SU-DHL-6 (cell line): ENCODE measurements around the gene NPW.

ENCODE experiments used
- H2AFZ ChIP-seq: fragments of 200-600 bp; sonication (generic); 2 replicates; pipeline ENCODE4 v1.6.1; 2014; ENCODE audit warnings: low read depth, mild to moderate bottlenecking, moderate library complexity, mixed read lengths, antibody characterized with exemption, low read length; ENCODE audit not compliant: severe bottlenecking
- H3F3A ChIP-seq: fragments of 200-600 bp; shearing (Covaris generic); 2 replicates; pipeline ENCODE4 v1.6.0; 2016; ENCODE audit warnings: antibody characterized with exemption, mild to moderate bottlenecking; ENCODE audit not compliant: insufficient read depth
- H3K27ac ChIP-seq: fragments of 200-600 bp; sonication (generic); 2 replicates; pipeline ENCODE4 v1.5.1; 2016; ENCODE audit warnings: low read depth, mild to moderate bottlenecking, low read length, moderate library complexity, mixed read lengths
- H3K27me3 ChIP-seq: fragments of 200-600 bp; sonication (generic), shearing (Covaris generic); 2 replicates; pipeline ENCODE4 v1.6.0; 2014; ENCODE audit warnings: mild to moderate bottlenecking, low read length
- H3K36me3 ChIP-seq: fragments of 200-600 bp; sonication (generic); 2 replicates; pipeline ENCODE4 v1.6.1; 2014; ENCODE audit warnings: mild to moderate bottlenecking, low read length, mixed read lengths
- H3K4me2 ChIP-seq: fragments of 300-600, 200-600 bp; shearing (Covaris generic), sonication (generic); 2 replicates; pipeline ENCODE4 v1.6.0; 2014; ENCODE audit warnings: low read length, low read depth, mild to moderate bottlenecking; ENCODE audit not compliant: poor library complexity, severe bottlenecking
- H3K4me3 ChIP-seq: fragments of 200-600 bp; sonication (generic); 2 replicates; pipeline ENCODE4 v1.5.1; 2014; ENCODE audit warnings: antibody characterized with exemption, low read length, mild to moderate bottlenecking, mixed read lengths; ENCODE audit not compliant: insufficient read depth, poor library complexity, severe bottlenecking
- H3K79me2 ChIP-seq: fragments of 200-600 bp; sonication (generic); 2 replicates; pipeline ENCODE4 v1.6.1; 2014; ENCODE audit warnings: mild to moderate bottlenecking, low read length, moderate library complexity; ENCODE audit not compliant: insufficient read depth
- H3K9ac ChIP-seq: fragments of 200-600 bp; sonication (generic); 2 replicates; pipeline ENCODE4 v1.7.0; 2014; ENCODE audit warnings: mild to moderate bottlenecking, low read length
- H3K9me2 ChIP-seq: fragments of 200-600 bp; sonication (generic); replicated peaks from 2 replicates; pipeline ENCODE4 v1.6.1; 2014; ENCODE audit warnings: low read length; ENCODE audit not compliant: insufficient read depth
- H3K9me3 ChIP-seq: fragments of 200-600 bp; sonication (generic); 2 replicates; pipeline ENCODE4 v1.6.1; 2014; ENCODE audit warnings: low read length, mixed read lengths; ENCODE audit not compliant: insufficient read depth
- H4K20me1 ChIP-seq: fragments of 200-600 bp; sonication (generic); 2 replicates; pipeline ENCODE4 v1.6.1; 2014; ENCODE audit warnings: low read depth, mild to moderate bottlenecking, antibody characterized with exemption, low read length, moderate library complexity, mixed read lengths
- EZH2phosphoT487 ChIP-seq: fragments of 200-600 bp; sonication (generic), shearing (Covaris generic); conservative IDR thresholded peaks from 2 replicates; pipeline ENCODE4 v1.6.1; 2018; ENCODE audit warnings: mild to moderate bottlenecking, antibody characterized with exemption, low read length, moderate library complexity, mixed read lengths
- TF ChIP-seq, protein P1 (sequence below): fragments of 200-600 bp; sonication (generic); IDR thresholded peaks from one replicate; pipeline ENCODE4 v1.5.1; 2017; ENCODE audit warnings: antibody characterized with exemption, mild to moderate bottlenecking, low read length, moderate library complexity; ENCODE audit not compliant: insufficient read depth, poor library complexity, severe bottlenecking

NPW gene

GRCh38 chr16:2019518-2019920 lies at the start of gene NPW:
Gene NPW (plus strand): TSS chr16:2019785.
- no peak within 1 kb of the TSS for H3K4me3 ChIP-seq

DNA sequence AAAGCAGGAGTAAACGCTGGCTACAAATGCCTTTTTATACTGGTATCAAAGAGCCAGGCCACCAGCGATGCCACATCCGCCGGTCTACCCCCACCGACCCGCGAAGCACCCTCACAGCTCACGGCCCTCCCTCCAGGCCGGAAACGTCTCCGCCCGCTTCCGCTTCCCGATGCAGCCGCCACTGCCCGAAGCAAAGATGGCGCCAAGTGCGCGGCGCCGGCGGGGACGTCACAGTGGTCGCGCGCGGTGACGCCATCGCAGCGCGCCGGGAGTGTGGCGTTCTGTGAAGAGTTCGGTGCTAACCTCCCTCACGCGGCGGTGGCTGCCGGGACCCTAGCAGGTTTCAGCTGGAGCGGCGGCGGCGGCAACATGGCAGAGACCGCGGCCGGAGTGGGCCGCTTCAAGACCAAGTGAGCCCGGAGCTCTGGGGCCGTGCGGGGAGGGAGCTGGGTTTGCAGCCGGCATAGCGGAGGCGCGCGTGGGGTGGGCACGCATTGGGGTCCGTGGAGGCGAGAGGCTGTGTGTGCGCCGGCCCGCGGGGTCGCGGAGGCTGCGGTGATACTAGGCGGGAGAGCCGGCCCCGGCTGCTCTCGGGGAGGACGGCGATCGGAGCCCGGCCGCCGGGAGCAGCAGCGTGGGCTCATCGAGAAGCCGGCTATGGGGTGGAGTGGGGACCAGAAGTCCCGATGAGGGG lies 47.6 kb upstream of the NPW start, which contains the start of gene TBL3:
Gene TBL3 (plus strand): TSS at position 258 of the 694 bp plus-strand sequence. CDS start 112 bp downstream, at position 370.
- Histone ChIP-seq H3K4me2 (peak within 1 kb of the TSS; percentile 95), H3K4me3 (peak within 1 kb of the TSS; percentile 99), H3K27ac (peak within 1 kb of the TSS; percentile 69), H3K9me3 (no peaks in the 10 kb centered on the region), H3K9me2 (no peaks in the 10 kb centered on the region), H3K9ac (peak within 1 kb of the TSS; percentile 99), H3K27me3 (no peaks in the 10 kb centered on the region), H4K20me1 (no peaks in the 10 kb centered on the region; the same call in 1 of the 2 replicates), H3K79me2 (peaks cover 22% of the 10 kb centered on the region), H3K36me3 (no peaks in the 10 kb centered on the region), H2AFZ (peak within 1 kb of the TSS; percentile 83), H3F3A (peaks cover 5% of the 10 kb centered on the region; the same call in 1 of the 2 replicates)
- no peak for TF ChIP-seq EZH2phosphoT487
- TF ChIP-seq, protein P1, sequence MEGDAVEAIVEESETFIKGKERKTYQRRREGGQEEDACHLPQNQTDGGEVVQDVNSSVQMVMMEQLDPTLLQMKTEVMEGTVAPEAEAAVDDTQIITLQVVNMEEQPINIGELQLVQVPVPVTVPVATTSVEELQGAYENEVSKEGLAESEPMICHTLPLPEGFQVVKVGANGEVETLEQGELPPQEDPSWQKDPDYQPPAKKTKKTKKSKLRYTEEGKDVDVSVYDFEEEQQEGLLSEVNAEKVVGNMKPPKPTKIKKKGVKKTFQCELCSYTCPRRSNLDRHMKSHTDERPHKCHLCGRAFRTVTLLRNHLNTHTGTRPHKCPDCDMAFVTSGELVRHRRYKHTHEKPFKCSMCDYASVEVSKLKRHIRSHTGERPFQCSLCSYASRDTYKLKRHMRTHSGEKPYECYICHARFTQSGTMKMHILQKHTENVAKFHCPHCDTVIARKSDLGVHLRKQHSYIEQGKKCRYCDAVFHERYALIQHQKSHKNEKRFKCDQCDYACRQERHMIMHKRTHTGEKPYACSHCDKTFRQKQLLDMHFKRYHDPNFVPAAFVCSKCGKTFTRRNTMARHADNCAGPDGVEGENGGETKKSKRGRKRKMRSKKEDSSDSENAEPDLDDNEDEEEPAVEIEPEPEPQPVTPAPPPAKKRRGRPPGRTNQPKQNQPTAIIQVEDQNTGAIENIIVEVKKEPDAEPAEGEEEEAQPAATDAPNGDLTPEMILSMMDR = no peak

More at GRCh38 chr16:2019518-2019920, at the start of gene NPW:
- TF ChIP-seq, protein P1 = no peak
- no peak for TF ChIP-seq EZH2phosphoT487
- no peaks in the 10 kb centered on the region for H3K36me3 ChIP-seq
- no peak within 1 kb of the TSS for H2AFZ ChIP-seq
- H3K27ac ChIP-seq = no peak within 1 kb of the TSS
- H3K9ac ChIP-seq = no peak within 1 kb of the TSS
- H3K9me3 ChIP-seq = no peaks in the 10 kb centered on the region
- no peaks in the 10 kb centered on the region for H3K27me3 ChIP-seq
- no peak within 1 kb of the TSS for H3K4me2 ChIP-seq
- no peaks in the 10 kb centered on the region for H3K9me2 ChIP-seq
- no peaks in the 10 kb centered on the region for H3K79me2 ChIP-seq
- no peaks in the 10 kb centered on the region for H4K20me1 ChIP-seq
- no peaks in the 10 kb centered on the region for H3F3A ChIP-seq

- H4K20me1 ChIP-seq = no peaks in the 10 kb centered on the region; the same call in 1 of the 2 replicates
- H3K4me3 ChIP-seq = peak overlapping the region; percentile 99
- H2AFZ ChIP-seq = no peak overlapping the region
These were observed 47.1 kb upstream of the NPW start for GRCh38 chr16:1972490-1972877.

More at GRCh38 chr16:1972490-1972877, 47.1 kb upstream of the NPW start:
- H3K9me2 ChIP-seq = no peaks in the 10 kb centered on the region
- peak overlapping the region; percentile 95 for H3K4me2 ChIP-seq
- no peaks in the 10 kb centered on the region for H3K27me3 ChIP-seq
- H3K36me3 ChIP-seq = no peaks in the 10 kb centered on the region
- H3K79me2 ChIP-seq = peaks cover 22% of the 10 kb centered on the region
- no peak overlapping the region for H3K27ac ChIP-seq
- H3K9ac ChIP-seq = peak overlapping the region; percentile 99
- peaks cover 5% of the 10 kb centered on the region; the same call in 1 of the 2 replicates for H3F3A ChIP-seq
- H3K9me3 ChIP-seq = no peaks in the 10 kb centered on the region
- TF ChIP-seq, protein P1 = no peak
- no peak for TF ChIP-seq EZH2phosphoT487
